Measurements from ENCODE around the gene RAET1L. TPM values are rescaled to one million over a fixed set of nuclear protein-coding genes. Genes with fewer than 3 reads are reported as not detected.
A peak's percentile ranks its signal among the peaks of the same experiment; 100 is the strongest.
"Not testable (repeated sequence)": the region's sequence is repeated elsewhere in the genome, so short reads cannot be mapped to it uniquely, and the experiment has no call there.

RAET1L gene
- total RNA-seq, 2 donors from 2014 or later: not detected

- DNase-seq (ENCODE audit: low spot score); intact Hi-C loops (cut with DNase I): not testable (repeated sequence)
Measured at GRCh38 chr6:149974394-149974793, 50.9 kb downstream of the RAET1L start.

- DNase-seq (ENCODE audit: low spot score): peak; percentile 49
- intact Hi-C loops (cut with DNase I): no loop called here
Measured at GRCh38 chr6:149969635-149970034, 55.7 kb downstream of the RAET1L start.

GRCh38 chr6:149968909-149969308, 56.4 kb downstream of the RAET1L start:
- intact Hi-C loops (cut with DNase I); DNase-seq (ENCODE audit: low spot score): not testable (repeated sequence)

Other genes starting within 250 kb of the RAET1L start
- gene LRP11, start 161.2 kb downstream of the RAET1L start, total RNA-seq: 10 to 100 TPM; 20.0 to 26.3 TPM
- 1 to 10 TPM in 1 of 2 donors, not detected in 1; 1.6 TPM for gene RAET1E, start 127.4 kb downstream of the RAET1L start, total RNA-seq
- gene RAET1G, start 102.4 kb downstream of the RAET1L start, total RNA-seq: under 1 TPM in 1 of 2 donors, not detected in 1; 0.74 TPM
- under 1 TPM; 0.43 to 0.51 TPM for gene ULBP2, start 83.5 kb downstream of the RAET1L start, total RNA-seq
- under 1 TPM in 1 of 2 donors, not detected in 1; 0.19 TPM for gene ULBP1, start 61.6 kb downstream of the RAET1L start, total RNA-seq
- gene ULBP3, start 43.6 kb upstream of the RAET1L start, total RNA-seq: 1 to 10 TPM in 1 of 2 donors, under 1 TPM in 1; 0.67 to 1.2 TPM
- gene PPP1R14C, start 117.5 kb upstream of the RAET1L start, total RNA-seq: 1 to 10 TPM in 1 of 2 donors, not detected in 1; 1.2 TPM

All from posterior vena cava (tissue), 2 donors.